NCI-H748 treated with DMSO at 0.1 percent for 48 hours (cell line): Measurements from ENCODE around the gene GHR.
"Not testable (repeated sequence)": the region's sequence is repeated elsewhere in the genome, so short reads cannot be mapped to it uniquely, and the experiment has no call there.

Experiments
- DNase-seq: peaks from one replicate; lab custom pipeline; 2025; lab: John Stamatoyannopoulos, UW

GHR gene

DNA sequence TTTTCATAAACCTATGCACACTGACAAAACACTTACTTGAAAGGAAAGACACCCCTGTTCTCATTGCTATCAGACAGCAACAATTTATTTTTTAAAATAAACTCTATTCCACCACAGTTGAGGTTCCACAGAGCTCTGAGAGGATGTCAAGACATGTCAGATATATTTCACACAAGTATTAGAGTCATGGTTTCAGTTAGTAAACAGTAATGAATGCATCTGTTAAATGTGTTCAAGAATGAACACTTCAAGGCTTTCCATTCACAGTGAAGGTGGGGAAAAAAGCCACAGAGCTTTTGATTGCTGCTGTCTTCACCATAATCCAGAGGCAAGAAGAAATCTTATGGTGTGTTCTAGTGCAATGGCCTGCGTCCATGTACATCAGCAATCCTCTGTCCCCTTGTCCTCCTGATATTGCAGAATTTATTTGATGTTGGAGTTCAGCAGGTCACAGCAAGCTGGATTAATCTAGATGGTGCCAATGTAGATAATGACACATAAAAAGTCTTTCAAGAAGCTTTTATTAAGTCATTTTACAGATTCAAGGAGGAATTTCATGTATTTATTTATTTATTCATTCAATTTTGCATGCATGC, 146.8 kb downstream of the GHR start:
- DNase-seq, result no peak

DNA sequence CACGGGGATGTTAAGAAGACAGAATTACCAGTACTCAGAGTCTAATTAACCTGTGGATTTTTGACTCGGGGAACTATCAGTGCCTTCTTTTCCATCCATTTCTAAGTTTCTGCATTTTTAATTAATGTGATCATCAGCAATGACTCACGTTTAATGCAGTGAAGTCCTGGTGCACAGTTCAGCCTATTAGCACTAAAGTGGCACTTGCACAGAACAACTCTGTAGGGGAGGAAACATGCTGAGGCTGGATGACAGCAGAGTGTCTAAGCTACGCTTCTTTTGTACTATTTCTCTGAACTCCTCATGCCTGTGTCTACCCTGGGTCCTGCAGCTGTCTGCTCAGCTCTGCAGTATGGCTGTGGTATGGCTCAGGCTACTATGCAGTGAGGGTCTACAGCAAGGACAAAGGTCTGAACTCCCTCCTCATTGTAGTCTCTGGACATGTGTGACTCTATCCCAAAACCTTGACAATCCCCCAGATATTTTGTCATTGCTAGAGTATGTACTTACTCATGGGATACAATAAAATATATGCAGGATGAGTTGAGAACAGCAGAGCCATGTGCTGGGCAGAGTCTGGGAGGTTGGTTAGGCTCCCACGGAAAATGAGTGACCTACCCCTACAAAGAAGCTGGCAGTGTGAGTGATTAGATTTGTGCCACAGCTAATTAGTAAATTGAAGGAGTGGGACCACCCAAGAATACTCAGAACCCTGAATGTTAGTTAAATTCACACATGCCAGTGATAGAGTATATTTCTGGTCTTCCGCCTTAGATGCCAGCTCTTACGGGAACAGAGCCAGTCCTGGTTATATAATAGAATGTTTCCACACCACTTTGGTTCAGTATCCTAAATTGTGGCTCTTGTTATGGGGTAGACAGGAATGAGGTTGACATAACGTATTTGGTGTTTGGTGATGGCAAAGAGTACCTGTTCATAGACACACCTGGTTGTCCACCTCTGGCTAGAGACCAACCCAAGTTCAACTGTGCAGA, 148.0 kb downstream of the GHR start:
- DNase-seq, result no peak

DNA sequence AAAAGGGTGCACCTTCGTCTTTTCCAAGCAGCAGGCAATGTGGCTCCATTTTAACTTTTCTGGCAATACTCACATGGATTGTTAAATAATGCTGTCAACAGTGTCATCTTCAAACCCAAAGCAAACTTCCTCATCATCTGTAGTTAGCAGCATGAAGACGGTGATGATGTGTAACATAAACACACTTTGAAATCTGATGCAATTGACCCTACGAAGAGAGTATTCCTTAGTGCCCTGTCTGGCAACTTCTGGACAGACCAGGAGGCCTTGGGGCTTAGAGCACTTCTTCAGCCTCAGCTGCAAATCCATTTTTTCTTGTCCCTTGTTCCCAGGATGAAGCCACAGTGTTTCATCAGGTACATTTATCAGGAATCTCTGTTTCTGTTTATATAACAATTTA, 149.1 kb downstream of the GHR start:
- no peak for DNase-seq

DNA sequence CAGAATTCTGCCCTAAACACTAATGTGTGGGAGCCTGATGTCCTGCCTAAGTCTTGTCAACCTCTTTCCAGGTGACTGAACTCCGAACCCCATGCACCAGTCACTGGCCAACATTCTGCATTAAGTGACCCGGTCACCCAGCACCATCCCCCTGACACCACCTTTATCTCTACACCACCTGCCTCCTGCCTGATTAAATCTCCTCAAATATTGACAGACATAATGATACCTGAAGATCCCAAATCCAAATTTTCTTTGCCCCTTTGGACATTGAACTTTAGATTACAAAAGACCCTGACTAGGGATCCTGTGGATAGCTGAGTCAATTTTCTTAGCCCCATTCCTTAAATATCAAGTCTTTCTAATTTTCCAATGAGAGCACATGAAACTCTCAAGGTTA, 150.1 kb downstream of the GHR start:
- no peak for DNase-seq

DNA sequence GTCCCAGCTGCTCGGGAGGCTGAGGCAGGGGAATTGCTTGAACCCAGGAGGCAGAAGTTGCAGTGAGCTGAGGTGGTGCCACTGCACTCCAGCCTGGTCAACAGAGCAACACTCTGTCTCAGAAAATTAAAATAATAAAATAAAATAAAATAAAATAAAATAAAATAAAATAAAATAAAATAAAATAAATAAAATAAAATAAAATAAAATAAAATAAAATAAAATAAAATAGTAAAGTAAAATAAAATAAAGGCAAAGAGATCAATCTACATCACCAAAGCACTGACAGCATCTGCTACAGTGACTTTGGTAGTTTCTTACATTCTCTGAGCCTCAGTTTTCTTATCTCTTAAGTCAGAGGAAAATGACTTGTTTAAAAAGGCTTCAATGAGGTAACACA, 152.7 kb downstream of the GHR start:
- DNase-seq, result not testable (repeated sequence)

DNA sequence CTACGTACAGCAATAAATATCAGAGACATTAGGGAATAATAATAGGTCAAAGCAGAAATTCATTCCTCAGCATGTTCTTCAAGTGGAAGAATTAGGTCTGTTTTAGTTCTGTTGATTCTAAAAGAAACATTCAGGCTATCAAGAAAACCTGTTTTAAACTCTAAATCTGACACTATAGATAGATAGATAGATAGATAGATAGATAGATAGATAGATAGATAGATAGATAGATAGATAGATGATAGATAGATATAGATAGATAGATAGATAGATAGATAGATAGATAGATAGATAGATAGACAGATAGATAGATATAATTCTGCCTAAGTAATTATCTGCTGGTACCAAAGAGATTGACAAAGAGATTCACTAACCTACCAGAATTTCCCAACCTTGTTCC, 155.7 kb downstream of the GHR start:
- not testable (repeated sequence) for DNase-seq

DNA sequence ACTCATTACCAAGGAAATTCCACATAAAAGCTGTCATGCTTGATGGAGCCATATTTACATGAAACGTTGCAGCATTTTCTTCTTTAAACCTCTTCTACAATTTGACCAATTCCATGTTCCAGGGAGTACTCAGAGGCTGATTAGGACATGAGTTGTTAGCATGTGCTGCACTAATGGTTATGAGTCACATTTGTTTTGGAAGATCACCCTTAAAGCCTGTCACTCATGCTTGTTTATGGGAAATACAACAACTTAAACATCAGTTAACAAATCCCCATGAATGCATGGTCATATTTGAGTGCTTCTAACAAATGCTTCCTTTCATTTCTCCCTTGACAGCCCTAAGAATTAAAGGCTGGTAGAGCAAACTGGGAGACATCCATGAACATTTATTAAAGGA, 156.1 kb downstream of the GHR start:
- DNase-seq, result peak; percentile 38

DNA sequence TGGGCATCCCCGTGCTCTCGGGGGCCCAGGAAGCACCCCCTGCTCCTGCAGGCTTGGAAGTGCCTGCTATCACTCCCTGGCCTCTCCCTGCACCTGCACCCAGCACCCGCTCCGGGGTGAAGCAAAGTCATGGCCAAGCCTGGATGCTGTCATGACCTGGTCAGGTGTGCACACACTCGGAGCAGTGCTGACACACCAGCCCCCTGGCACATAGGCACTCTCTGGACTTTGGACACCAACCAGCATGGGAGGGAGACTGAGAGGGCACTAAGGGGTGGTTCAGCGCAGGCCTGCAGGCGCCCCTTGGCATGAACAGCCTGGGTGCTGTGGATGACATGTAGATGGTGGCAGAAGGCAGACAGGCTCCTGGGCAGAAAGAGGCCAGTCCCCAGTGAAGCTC, 158.6 kb downstream of the GHR start:
- DNase-seq, result no peak

DNA sequence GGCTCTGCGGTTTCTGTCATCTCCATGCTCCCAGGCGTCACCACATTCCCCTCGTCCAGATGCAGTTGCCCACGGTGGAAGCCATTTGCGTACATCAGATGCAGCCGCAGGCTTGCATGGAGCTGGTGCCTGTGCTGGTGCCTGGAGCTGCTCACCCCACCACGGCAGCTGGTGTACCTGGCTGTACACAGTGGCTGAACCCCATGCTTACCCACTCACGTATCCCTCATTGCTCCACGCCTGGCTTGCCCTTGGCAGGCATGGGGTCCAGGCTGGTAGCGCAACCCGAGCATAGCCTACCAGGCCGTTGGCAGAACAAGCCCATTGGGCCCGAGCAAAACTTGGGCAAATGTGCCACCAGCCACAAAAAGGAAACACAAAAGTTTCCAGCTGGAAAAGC, 159.5 kb downstream of the GHR start:
- no peak for DNase-seq

DNA sequence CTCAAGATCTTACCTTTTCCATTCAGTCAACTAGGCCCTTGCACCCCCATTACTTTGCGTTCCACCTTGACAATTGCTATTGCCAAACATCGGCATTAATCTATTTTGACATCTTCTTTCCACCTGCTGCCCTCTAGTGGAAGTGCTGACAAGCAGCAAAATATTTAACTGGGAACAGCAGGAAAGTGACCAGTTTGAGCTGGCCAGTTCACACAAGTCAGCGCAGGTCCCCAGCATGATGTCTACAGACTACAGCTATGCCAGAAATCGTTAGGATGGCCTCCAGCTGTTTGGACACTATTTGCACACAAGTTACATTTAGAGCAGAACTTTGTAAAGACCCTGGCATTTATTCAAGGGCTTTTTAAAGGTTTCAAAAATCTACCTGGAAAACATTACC, 160.1 kb downstream of the GHR start:
- peak; percentile 78 for DNase-seq

DNA sequence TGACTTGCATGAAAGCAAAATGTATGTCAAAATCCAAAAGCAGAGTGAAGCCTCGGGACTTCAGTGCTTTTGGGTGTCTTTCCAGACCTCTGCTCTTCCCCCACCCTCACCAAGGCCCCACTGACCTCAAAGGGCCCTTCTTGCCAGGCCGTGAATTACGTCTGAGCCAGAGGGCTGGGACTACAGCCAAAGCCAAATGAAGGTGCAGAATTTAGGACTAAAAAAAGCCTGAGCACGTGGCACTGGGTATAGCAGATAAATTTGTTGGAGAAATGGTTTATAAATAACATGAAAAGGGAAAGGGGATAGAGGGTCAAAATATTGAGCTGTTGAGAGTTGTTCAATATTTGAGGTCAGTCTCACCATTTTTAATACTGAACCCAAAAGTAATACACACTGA, 163.4 kb downstream of the GHR start:
- no peak for DNase-seq

DNA sequence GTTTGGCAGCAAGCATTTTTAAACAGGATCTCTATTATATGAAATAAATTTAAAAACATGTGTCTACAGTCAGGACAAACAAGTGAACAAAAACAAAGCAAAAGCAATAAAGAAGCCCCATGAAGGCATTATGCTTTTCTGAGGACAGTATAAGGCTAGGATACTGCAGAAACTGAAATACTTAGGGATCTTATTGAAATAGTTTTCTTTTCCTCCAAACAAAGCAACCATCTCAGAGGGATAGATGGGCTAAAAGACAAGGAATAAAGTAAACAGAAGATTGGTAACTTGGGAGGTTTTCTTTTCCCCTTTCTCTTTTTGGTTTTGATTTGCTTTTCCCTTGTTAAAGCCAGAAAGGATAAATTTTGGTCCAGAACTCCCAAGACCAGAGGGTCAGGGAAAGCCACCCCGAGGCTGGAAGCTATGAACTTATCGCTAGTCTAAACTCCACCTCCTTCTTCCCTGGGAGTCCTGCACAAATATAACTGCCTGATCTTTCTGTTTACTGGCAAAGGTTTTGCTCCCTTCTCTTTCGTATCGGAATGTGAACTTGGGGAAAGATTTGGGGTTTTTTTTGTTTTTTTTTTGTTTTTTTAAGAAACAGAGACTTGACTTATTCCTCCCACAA, 164.0 kb downstream of the GHR start:
- no peak for DNase-seq

DNA sequence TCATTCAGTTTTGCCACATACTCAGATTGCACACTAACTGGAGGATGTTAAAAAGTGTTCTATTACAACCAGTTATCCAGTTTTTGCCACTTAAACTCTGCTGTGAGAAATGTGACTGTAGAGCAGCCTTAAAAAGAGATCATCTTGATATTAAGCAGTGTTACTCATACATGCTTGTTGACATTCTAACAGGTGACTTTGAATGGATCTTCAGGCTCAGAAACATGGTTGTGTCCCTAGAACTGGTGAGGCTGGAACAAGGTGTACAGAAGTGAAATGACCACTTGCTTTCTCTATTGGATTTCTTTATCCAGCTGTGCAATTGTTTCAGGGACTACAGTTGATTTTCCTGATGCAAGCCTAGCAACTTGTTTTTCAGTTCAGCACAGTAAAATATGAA, 167.3 kb downstream of the GHR start:
- no peak for DNase-seq

DNA sequence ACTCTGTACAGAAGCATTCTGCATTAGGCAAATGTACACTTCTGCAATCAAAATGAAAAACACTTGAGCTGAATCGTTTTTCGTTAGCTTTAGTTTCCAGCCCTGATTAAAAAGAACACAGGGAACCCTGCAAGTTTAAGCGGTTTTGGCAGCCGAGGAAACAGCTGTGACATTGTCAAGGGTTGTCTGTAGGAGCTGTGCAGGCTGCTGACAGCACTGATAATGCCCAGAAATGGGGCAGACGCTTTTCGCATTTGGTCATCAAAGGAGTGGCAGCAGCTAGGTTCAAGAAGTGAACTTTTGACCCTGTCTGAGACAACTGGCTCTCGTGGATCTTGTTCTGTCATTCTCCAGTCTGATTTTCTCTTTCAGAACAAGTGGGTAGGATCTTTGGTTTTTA, 167.8 kb downstream of the GHR start:
- no peak for DNase-seq

DNA sequence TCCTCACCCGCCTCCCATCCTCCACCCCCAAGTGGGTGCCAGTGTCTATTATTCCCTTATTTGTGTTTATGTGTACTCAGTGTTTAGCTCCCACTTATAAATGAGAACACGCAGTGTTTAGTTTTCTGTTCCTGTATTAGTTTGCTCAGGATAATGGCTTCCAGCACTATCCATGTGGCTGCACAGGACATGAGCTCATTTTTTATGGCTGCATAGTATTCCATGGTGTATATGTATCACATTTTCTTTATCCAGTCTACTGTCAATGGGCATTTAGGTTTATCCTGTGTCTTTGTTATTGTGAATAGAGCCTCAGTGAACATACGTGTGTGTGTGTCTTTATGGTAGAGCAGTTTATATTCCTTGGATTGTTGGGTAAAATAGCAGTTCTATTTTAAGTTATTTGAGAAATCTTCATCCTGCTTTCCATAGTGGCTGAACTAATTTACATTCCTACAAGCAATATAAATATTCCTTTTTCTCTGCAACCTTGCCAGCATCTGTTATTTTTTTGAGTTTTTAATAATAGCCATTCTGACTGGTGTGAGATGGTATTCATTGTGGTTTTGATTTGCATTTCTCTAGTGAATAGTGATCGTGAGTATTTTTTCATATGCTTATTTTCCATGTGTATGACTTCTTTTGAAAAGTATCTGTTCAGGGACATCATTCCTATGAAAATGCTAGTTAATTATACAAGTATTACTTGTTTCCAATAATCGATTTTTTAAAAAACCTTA, 169.3 kb downstream of the GHR start:
- no peak for DNase-seq

DNA sequence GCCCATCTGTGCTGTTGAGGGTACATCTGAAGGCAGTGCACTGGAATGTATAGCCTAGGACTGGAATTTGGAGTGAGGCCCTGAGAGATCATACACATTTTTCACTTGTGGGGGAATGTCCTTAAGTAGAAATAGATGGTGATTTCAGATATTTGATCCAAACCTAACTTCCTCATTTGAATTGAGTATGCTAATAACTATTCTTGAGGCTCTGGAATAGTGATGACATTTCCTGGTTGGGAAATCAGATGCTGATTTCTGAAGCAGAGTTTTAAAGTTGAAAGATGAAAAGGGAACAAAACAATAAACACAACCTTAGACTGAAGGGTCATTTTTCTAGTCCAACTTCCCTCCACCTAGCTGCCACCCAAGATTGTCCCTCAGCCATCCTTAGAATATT, 170.4 kb downstream of the GHR start:
- DNase-seq, result no peak

DNA sequence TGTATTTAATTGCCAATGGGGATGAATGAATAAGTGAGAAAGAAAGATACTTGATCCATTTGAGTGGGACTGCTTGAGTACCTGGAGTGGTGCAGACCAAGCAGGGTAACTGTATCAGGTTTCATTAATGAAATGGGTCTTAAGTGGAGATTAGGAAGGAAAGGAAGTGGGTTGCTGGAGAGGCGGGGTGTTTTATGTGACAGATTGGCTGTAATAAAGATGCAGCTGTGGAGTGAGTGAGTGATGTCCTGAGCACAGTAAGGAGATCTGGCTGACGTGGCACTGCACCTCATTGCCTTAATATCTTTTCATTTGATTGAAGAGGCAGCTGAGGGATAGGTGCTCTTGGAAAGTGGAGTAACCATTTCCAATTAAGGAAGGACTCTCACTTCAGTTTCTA, 172.4 kb downstream of the GHR start:
- peak; percentile 78 for DNase-seq

DNA sequence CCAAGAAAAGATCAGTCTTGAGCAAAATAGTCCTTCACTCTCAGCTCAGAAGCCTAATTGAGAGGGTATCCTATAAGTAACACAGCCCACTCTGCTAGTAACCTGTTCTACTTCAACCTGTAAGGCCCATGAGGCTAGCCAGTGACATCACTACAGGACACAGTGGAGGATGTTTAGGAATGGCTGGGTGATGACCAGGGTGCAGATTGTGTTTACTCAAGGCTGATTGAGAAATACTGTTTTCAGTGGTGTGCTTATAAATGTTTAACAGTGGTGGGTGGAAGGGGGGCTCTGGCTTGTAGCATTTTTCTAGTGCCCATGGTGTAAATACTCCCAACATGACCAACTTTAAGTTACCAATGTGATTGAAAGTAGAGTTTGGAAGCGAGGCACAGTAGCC, 173.6 kb downstream of the GHR start:
- DNase-seq, result no peak

DNA sequence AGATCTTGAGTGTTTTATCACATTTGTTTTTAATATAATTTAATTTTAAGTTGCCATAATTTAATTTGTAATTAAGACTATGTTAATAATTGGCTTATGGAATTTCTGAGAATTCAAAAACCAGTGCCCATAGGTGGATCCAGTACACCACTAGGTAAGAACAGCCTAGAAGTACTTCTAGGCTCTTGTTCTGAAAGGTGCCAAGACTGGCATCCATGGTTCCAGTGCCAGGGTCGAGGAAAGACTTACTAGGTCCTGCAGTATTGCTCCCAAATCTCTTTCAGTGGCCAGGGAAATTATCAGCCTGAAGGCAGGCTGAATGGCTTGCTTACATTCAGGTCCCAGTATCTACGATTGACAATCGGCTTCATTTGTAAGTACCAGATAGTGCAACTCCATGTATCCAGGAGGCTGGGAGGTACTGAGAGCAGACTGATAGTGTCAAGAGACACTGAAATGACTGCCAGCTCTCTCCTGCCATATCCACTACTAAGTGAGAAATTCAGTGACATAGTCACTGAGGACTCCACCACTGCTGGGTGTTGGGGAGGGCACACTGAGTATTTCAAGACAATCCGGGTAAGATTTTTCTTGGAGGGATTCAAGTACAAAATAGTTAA, 174.2 kb downstream of the GHR start:
- DNase-seq, result no peak

DNA sequence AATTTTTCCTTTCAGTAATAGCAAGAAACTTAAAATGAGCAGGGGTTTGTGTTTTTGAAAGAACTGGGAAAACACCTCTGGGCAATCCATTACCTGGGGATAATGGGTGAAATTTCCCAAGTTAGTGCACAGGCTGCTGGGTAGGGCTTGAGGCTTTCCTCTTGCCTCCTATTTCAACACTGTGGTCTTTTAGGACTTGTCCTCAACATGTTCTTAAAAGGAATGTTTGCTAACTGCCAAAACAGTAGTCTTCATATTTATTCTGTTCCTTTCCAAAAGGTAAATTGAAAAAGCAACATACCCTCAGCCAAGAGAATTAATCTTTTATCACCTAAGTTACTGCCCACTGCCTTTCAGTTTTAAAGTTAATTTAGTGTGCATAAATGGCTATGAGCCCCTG, 175.1 kb downstream of the GHR start:
- no peak for DNase-seq

DNA sequence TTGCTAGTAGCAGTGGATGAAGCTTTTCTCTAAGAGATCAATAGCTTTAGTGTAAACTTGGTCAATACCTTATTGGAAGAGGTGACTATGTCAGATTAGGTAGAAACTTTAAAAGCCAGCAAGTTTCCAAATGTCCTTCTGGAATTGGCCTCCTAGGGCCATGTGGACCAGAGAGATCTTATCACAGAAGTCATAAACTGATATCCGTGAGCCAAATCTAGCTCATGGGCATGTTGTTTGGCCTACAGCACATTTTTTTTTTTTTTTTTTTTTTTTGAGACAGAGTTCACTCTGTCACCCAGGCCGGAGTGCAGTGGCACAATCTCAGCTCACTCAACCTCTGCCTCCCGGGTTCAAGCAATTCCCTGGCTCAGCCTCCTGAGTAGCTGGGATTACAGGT, 175.9 kb downstream of the GHR start:
- DNase-seq, result no peak

DNA sequence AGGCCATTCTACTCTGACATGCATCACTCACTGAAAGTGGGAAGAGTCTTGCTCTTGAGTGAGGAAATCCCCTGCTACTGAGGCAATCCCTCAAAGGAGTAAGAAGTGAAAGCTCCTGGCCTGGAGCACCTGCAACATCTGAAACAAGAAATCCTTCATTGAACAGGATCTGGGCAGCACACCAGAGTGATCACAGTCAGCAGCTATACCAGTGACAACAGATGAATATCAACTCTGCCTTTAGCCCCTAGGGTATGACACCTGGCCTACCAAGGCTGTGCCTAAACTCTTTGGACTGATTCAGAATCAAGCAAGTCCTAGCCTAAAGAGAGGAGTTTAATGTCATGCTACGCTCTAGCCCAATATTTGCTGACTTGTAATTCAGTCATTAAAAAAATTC, 177.2 kb downstream of the GHR start:
- DNase-seq, result no peak
